ENCODE measurements around the gene A2M. TPM values are rescaled to one million over a fixed set of nuclear protein-coding genes. Genes with fewer than 3 reads are reported as not detected.

Gene A2M
- total and polyA plus RNA-seq, 2 donors (not counting 1 experiment from before 2014, with no cell fraction given): 0.04 TPM; not detected in 1

GRCh38 chr12:9077152-9078031 lies 38.3 kb downstream of the A2M start:
- DNase-seq (no peak), ATAC-seq (ENCODE audit: low read depth) (no peak)
- Histone ChIP-seq H3K79me2 (ENCODE audit: control insufficient read depth, insufficient read depth, low read length) (no peaks in the 10 kb centered on the region), H3K4me1 (ENCODE audit: control insufficient read depth in 2 of 2, insufficient read depth in 2 of 2, low read length in 2 of 2) (no peaks in the 10 kb centered on the region), H3K27ac (ENCODE audit: low read length in 2 of 2) (no peak overlapping the region), H3K4me2 (replicated peaks; ENCODE audit: low read depth, low read length, poor library complexity, severe bottlenecking) (no peak overlapping the region), H4K20me1 (ENCODE audit: control insufficient read depth, insufficient read depth, low read length, poor library complexity, severe bottlenecking) (no peaks in the 10 kb centered on the region), H3K4me3 (ENCODE audit: control extremely low read depth in 1 of 5, extremely low read depth in 1 of 5, insufficient read depth in 1 of 5, low read depth in 2 of 5, low read length in 4 of 5) (no peak overlapping the region), H3K27me3 (replicated peaks in 1 of 4; ENCODE audit: control extremely low read depth in 1 of 4, control insufficient read depth in 3 of 4, insufficient read depth in 4 of 4, low read length in 3 of 4) (peaks cover 0 to 20% (median 9%) of the 10 kb centered on the region in 4 experiments), H2AFZ (ENCODE audit: insufficient read depth, low read depth, low read length, poor library complexity, severe bottlenecking) (no peak overlapping the region), H3K9ac (ENCODE audit: low read length) (no peak overlapping the region), H3K36me3 (replicated peaks in 1 of 2; ENCODE audit: control extremely low read depth in 1 of 2, control insufficient read depth in 1 of 2, extremely low read depth in 1 of 2, insufficient read depth in 2 of 2, low read length in 1 of 2) (no peaks in the 10 kb centered on the region), H3K9me3 (ENCODE audit: control extremely low read depth in 1 of 3, control insufficient read depth in 2 of 3, insufficient read depth in 1 of 3, low read length in 2 of 3) (peaks cover 0 to 8% (median 1%) of the 10 kb centered on the region in 3 donors)
- TF ChIP-seq, protein P1, sequence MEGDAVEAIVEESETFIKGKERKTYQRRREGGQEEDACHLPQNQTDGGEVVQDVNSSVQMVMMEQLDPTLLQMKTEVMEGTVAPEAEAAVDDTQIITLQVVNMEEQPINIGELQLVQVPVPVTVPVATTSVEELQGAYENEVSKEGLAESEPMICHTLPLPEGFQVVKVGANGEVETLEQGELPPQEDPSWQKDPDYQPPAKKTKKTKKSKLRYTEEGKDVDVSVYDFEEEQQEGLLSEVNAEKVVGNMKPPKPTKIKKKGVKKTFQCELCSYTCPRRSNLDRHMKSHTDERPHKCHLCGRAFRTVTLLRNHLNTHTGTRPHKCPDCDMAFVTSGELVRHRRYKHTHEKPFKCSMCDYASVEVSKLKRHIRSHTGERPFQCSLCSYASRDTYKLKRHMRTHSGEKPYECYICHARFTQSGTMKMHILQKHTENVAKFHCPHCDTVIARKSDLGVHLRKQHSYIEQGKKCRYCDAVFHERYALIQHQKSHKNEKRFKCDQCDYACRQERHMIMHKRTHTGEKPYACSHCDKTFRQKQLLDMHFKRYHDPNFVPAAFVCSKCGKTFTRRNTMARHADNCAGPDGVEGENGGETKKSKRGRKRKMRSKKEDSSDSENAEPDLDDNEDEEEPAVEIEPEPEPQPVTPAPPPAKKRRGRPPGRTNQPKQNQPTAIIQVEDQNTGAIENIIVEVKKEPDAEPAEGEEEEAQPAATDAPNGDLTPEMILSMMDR (IDR thresholded peaks at IDR 0.05): no peak
- TF ChIP-seq EZH2 (IDR thresholded peaks at IDR 0.05; ENCODE audit: borderline replicate concordance, insufficient read depth, low read depth, low read length, poor library complexity, severe bottlenecking): no peak
- CTCF ChIA-PET: interaction anchor here (0.9 kb wide), 1 partner anchor 393 kb away, joined by 3 read pairs; no protein-coding TSS in a partner anchor
- peaks cover 6% of the 10 kb centered on the region for H3K9me3 Mint-ChIP-seq (ENCODE audit: insufficient read depth)
- H3K27me3 Mint-ChIP-seq: peaks cover 30% of the 10 kb centered on the region
- no peak overlapping the region for H3K4me3 Mint-ChIP-seq
- POLR2A ChIA-PET: no interaction called here
- intact Hi-C loops (cut with micrococcal nuclease): no loop called here
- H3K4me1 Mint-ChIP-seq: no peaks in the 10 kb centered on the region
- H3K27ac Mint-ChIP-seq: no peak overlapping the region
- no CpG with 5 or more reads among the region's 5 CpGs for WGBS (ENCODE audit: insufficient coverage)

GRCh38 chr12:9076733-9077132 lies 39.0 kb downstream of the A2M start:
- H2AFZ ChIP-seq (ENCODE audit: insufficient read depth, low read depth, low read length, poor library complexity, severe bottlenecking): no peak overlapping the region
- intact Hi-C loops (cut with micrococcal nuclease): no loop called here
- H3K27me3 ChIP-seq (replicated peaks in 1 of 4; ENCODE audit: control extremely low read depth in 1 of 4, control insufficient read depth in 3 of 4, insufficient read depth in 4 of 4, low read length in 3 of 4): peaks cover 0 to 20% (median 7%) of the 10 kb centered on the region in 4 experiments
- no peaks in the 10 kb centered on the region for H4K20me1 ChIP-seq (ENCODE audit: control insufficient read depth, insufficient read depth, low read length, poor library complexity, severe bottlenecking)
- H3K9me3 Mint-ChIP-seq (ENCODE audit: insufficient read depth): peaks cover 2% of the 10 kb centered on the region
- H3K4me3 ChIP-seq (ENCODE audit: control extremely low read depth in 1 of 5, extremely low read depth in 1 of 5, insufficient read depth in 1 of 5, low read depth in 2 of 5, low read length in 4 of 5): no peak overlapping the region
- H3K9ac ChIP-seq (ENCODE audit: low read length): no peak overlapping the region
- H3K4me2 ChIP-seq (replicated peaks; ENCODE audit: low read depth, low read length, poor library complexity, severe bottlenecking): no peak overlapping the region
- H3K9me3 ChIP-seq (ENCODE audit: control extremely low read depth in 1 of 3, control insufficient read depth in 2 of 3, insufficient read depth in 1 of 3, low read length in 2 of 3): peaks cover 0 to 2% (median 0%) of the 10 kb centered on the region in 3 donors
- ChIA-PET CTCF (interaction anchor here (1.4 kb wide), 1 partner anchor 27 kb away, joined by 3 read pairs; no protein-coding TSS in a partner anchor), POLR2A (no interaction called here)
- no peak overlapping the region for H3K27ac ChIP-seq (ENCODE audit: low read length in 2 of 2)
- H3K27me3 Mint-ChIP-seq: peaks cover 34% of the 10 kb centered on the region
- DNase-seq (no peak), ATAC-seq (ENCODE audit: low read depth) (no peak)
- no peak for TF ChIP-seq EZH2 (IDR thresholded peaks at IDR 0.05; ENCODE audit: borderline replicate concordance, insufficient read depth, low read depth, low read length, poor library complexity, severe bottlenecking)
- TF ChIP-seq, protein P1 (IDR thresholded peaks at IDR 0.05): no peak
- no peaks in the 10 kb centered on the region for H3K79me2 ChIP-seq (ENCODE audit: control insufficient read depth, insufficient read depth, low read length)
- H3K27ac Mint-ChIP-seq: no peak overlapping the region
- H3K4me1 ChIP-seq (ENCODE audit: control insufficient read depth in 2 of 2, insufficient read depth in 2 of 2, low read length in 2 of 2): no peaks in the 10 kb centered on the region
- no peaks in the 10 kb centered on the region for H3K36me3 ChIP-seq (replicated peaks in 1 of 2; ENCODE audit: control extremely low read depth in 1 of 2, control insufficient read depth in 1 of 2, extremely low read depth in 1 of 2, insufficient read depth in 2 of 2, low read length in 1 of 2)
- H3K4me3 Mint-ChIP-seq: no peak overlapping the region
- H3K4me1 Mint-ChIP-seq: no peaks in the 10 kb centered on the region
- WGBS (ENCODE audit: insufficient coverage): 100% methylated on average over 1 of the region's 4 CpGs
